ENCODE results near the gene JOSD2. TPM values are rescaled to one million over a fixed set of nuclear protein-coding genes. Genes with fewer than 3 reads are reported as not detected.

JOSD2 gene
- total and polyA plus RNA-seq, 2 donors (not counting 1 experiment from before 2014, with no cell fraction given) = 25.0 to 32.8 TPM

DNA sequence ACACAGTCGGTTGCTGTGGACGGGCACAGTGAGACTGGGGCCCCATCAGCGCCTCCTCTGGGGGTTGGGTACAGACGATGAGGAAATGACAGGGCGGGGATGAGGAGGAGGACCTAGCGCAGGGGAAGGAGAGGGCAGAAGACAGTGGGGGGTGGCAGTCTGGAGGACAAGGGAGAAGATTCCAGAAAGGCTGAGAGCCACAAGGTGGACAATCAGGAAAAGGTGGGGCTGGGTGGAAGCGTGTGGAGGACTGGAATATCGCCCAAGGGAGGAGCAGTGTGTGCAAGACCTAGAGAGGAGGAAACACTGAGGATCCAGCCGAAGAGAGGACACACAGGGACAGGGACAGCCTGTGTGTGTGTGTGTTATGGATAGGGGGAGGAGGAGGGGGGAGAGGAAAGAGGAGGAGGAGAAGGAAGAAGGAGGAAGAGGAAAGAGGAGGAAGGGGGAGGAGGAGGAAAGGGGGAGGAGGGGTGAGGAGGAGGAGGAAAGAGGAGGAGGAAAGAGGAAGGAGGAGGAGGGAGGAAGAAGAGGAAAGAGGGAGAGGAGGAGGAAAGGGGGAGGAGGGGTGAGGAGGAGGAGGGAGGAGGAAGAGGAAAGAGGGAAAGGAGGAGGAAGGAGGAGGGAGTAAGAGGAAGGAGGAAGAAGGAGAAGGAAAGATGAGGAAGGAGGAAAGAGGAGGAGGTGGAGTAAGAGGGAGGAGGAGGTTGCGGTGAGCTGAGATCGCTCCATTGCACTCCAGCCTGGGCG is 18.5 kb downstream of the JOSD2 start:
- no peak overlapping the region for H3K9ac ChIP-seq (ENCODE audit: low read length)
- TF ChIP-seq EZH2 (IDR thresholded peaks at IDR 0.05; ENCODE audit: borderline replicate concordance, insufficient read depth, low read depth, low read length, poor library complexity, severe bottlenecking) (no peak), CTCF (IDR thresholded peaks at IDR 0.05) (no peak)
- peak overlapping the region; percentile 30 for H3K4me2 ChIP-seq (replicated peaks; ENCODE audit: low read depth, low read length, poor library complexity, severe bottlenecking)
- no peak overlapping the region for H3K4me3 ChIP-seq (ENCODE audit: control extremely low read depth in 1 of 5, extremely low read depth in 1 of 5, insufficient read depth in 1 of 5, low read depth in 2 of 5, low read length in 4 of 5)
- ATAC-seq (ENCODE audit: low read depth) (peak; percentile 62), DNase-seq (peak; percentile 50)
- peaks cover 2% of the 10 kb centered on the region for H4K20me1 ChIP-seq (ENCODE audit: control insufficient read depth, insufficient read depth, low read length, poor library complexity, severe bottlenecking)
- H2AFZ ChIP-seq (ENCODE audit: insufficient read depth, low read depth, low read length, poor library complexity, severe bottlenecking) = no peak overlapping the region
- intact Hi-C loops (cut with micrococcal nuclease) = no loop called here
- no peaks in the 10 kb centered on the region for H3K79me2 ChIP-seq (ENCODE audit: control insufficient read depth, insufficient read depth, low read length)
- no peaks in the 10 kb centered on the region for H3K27me3 ChIP-seq (replicated peaks in 1 of 4; ENCODE audit: control extremely low read depth in 1 of 4, control insufficient read depth in 3 of 4, insufficient read depth in 4 of 4, low read length in 3 of 4)
- H3K9me3 Mint-ChIP-seq (ENCODE audit: insufficient read depth) = no peaks in the 10 kb centered on the region
- no peak overlapping the region for H3K27ac ChIP-seq (ENCODE audit: low read length in 2 of 2)
- peaks cover 0 to 9% (median 0%) of the 10 kb centered on the region in 3 donors for H3K9me3 ChIP-seq (ENCODE audit: control extremely low read depth in 1 of 3, control insufficient read depth in 2 of 3, insufficient read depth in 1 of 3, low read length in 2 of 3)
- no peaks in the 10 kb centered on the region for H3K27me3 Mint-ChIP-seq
- H3K36me3 ChIP-seq (replicated peaks in 1 of 2; ENCODE audit: control extremely low read depth in 1 of 2, control insufficient read depth in 1 of 2, extremely low read depth in 1 of 2, insufficient read depth in 2 of 2, low read length in 1 of 2) = no peaks in the 10 kb centered on the region
- H3K4me1 Mint-ChIP-seq = peaks cover 27% of the 10 kb centered on the region
- no peak overlapping the region for H3K4me3 Mint-ChIP-seq
- ChIA-PET CTCF (no interaction called here), POLR2A (no interaction called here)
- peaks cover 14% of the 10 kb centered on the region in 2 donors for H3K4me1 ChIP-seq (ENCODE audit: control insufficient read depth in 2 of 2, insufficient read depth in 2 of 2, low read length in 2 of 2)
- no peak overlapping the region for H3K27ac Mint-ChIP-seq
- 12% methylated on average over 9 of the region's 12 CpGs for WGBS (ENCODE audit: insufficient coverage)

DNA sequence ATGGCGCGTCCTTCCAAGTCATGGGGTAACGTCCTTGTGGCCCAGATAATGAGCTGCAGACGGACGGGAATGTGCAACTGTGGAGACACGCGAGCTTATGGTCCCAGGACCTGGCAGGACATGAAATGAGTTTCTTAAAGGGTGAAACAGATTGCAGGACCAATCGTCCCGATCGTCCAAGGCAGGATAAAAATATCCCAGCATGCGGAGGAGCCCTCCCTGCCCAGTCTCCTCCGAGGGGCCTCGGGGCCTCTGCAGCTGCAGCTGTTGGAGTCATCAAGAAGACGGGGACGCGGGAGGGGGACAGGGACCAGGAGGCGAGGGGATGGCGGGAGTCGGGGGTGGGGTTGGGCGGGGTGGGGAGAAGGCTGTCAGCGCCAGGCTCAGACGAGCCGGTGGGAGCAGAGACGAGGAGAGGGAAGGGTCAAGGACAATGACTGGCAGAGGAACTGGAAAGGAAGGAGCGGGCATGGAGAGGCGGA is 20.0 kb downstream of the JOSD2 start:
- ChIA-PET POLR2A (no interaction called here), CTCF (no interaction called here)
- DNase-seq = no peak
- intact Hi-C loops (cut with micrococcal nuclease) = no loop called here
- H3K4me1 Mint-ChIP-seq = peaks cover 27% of the 10 kb centered on the region
- H3K36me3 ChIP-seq (replicated peaks in 1 of 2; ENCODE audit: control extremely low read depth in 1 of 2, control insufficient read depth in 1 of 2, extremely low read depth in 1 of 2, insufficient read depth in 2 of 2, low read length in 1 of 2) = no peaks in the 10 kb centered on the region
- H3K4me3 ChIP-seq (ENCODE audit: control extremely low read depth in 1 of 5, extremely low read depth in 1 of 5, insufficient read depth in 1 of 5, low read depth in 2 of 5, low read length in 4 of 5) = no peak overlapping the region
- H3K4me1 ChIP-seq (ENCODE audit: control insufficient read depth in 2 of 2, insufficient read depth in 2 of 2, low read length in 2 of 2) = peaks cover 16% of the 10 kb centered on the region in 2 donors
- peaks cover 11% of the 10 kb centered on the region for H4K20me1 ChIP-seq (ENCODE audit: control insufficient read depth, insufficient read depth, low read length, poor library complexity, severe bottlenecking)
- H3K9me3 ChIP-seq (ENCODE audit: control extremely low read depth in 1 of 3, control insufficient read depth in 2 of 3, insufficient read depth in 1 of 3, low read length in 2 of 3) = peaks cover 0 to 15% (median 0%) of the 10 kb centered on the region in 3 donors
- no peaks in the 10 kb centered on the region for H3K27me3 ChIP-seq (replicated peaks in 1 of 4; ENCODE audit: control extremely low read depth in 1 of 4, control insufficient read depth in 3 of 4, insufficient read depth in 4 of 4, low read length in 3 of 4)
- no peaks in the 10 kb centered on the region for H3K27me3 Mint-ChIP-seq
- ATAC-seq (ENCODE audit: low read depth) = no peak
- H3K4me3 Mint-ChIP-seq = no peak overlapping the region
- TF ChIP-seq EZH2 (IDR thresholded peaks at IDR 0.05; ENCODE audit: borderline replicate concordance, insufficient read depth, low read depth, low read length, poor library complexity, severe bottlenecking) = no peak
- TF ChIP-seq CTCF (IDR thresholded peaks at IDR 0.05) = no peak
- no peak overlapping the region for H3K4me2 ChIP-seq (replicated peaks; ENCODE audit: low read depth, low read length, poor library complexity, severe bottlenecking)
- H3K27ac ChIP-seq (ENCODE audit: low read length in 2 of 2) = no peak overlapping the region
- H3K79me2 ChIP-seq (ENCODE audit: control insufficient read depth, insufficient read depth, low read length) = peaks cover 6% of the 10 kb centered on the region
- no peak overlapping the region for H3K9ac ChIP-seq (ENCODE audit: low read length)
- 77% methylated on average over 26 of the region's 26 CpGs for WGBS (ENCODE audit: insufficient coverage)
- H3K9me3 Mint-ChIP-seq (ENCODE audit: insufficient read depth) = no peaks in the 10 kb centered on the region
- no peak overlapping the region for H2AFZ ChIP-seq (ENCODE audit: insufficient read depth, low read depth, low read length, poor library complexity, severe bottlenecking)
- no peak overlapping the region for H3K27ac Mint-ChIP-seq
